WTC11 (cell line): ENCODE results near the gene MARCHF4. TPM values are rescaled to one million over a fixed set of nuclear protein-coding genes. Genes with fewer than 3 reads are reported as not detected.

Experiments
- ATAC-seq: fragments of 200-7000 bp; cut with Tn5 transposase; 2 replicates; pipeline ENCODE4 v1.10.0; 2021; ENCODE audit warnings: mild to moderate bottlenecking, moderate library complexity
- CTCF ChIA-PET: fragments of 300-600 bp; sonication (Branson Sonifier 250); formaldehyde crosslinking; loops from one replicate; lab custom pipeline; 2021; ENCODE audit warnings: antibody characterized with exemption; lab: Charles Lee
- POLR2A ChIA-PET: fragments of 350-600 bp; sonication (Branson Sonifier 250); formaldehyde crosslinking; loops from one replicate; lab custom pipeline; 2021; ENCODE audit warnings: antibody characterized with exemption; lab: Charles Lee
- DNase-seq: peaks from one replicate; pipeline ENCODE4 v3.0.0; 2021; ENCODE audit warnings: low spot score
- H3K27ac Mint-ChIP-seq: 2 replicates; pipeline ENCODE4 v1.8.0; 2021; ENCODE audit warnings: mixed read lengths
- H3K27me3 Mint-ChIP-seq: 2 replicates; pipeline ENCODE4 v1.8.0; 2021; ENCODE audit warnings: low read depth, mild to moderate bottlenecking, moderate library complexity, mixed read lengths
- H3K36me3 Mint-ChIP-seq: 2 replicates; pipeline ENCODE4 v1.8.0; 2021; ENCODE audit warnings: mixed read lengths
- H3K4me1 Mint-ChIP-seq: 2 replicates; pipeline ENCODE4 v1.8.0; 2022; ENCODE audit warnings: mixed read lengths
- H3K4me3 Mint-ChIP-seq: 2 replicates; pipeline ENCODE4 v1.8.0; 2021; ENCODE audit warnings: mild to moderate bottlenecking, moderate library complexity, mixed read lengths
- H3K9me3 Mint-ChIP-seq: 2 replicates; pipeline ENCODE4 v1.8.0; 2021; ENCODE audit warnings: mixed read lengths
- CREM ChIP-seq: sonication (generic); formaldehyde crosslinking; IDR thresholded peaks from 2 replicates; pipeline ENCODE4 v1.8.1; 2022; ENCODE audit warnings: mild to moderate bottlenecking, missing genetic modification reagents, moderate library complexity
- ELF4 ChIP-seq: sonication (generic); formaldehyde crosslinking; IDR thresholded peaks from 2 replicates; pipeline ENCODE4 v1.8.1; 2022; ENCODE audit warnings: low read depth, mild to moderate bottlenecking, moderate library complexity, missing genetic modification reagents
- EMX1 ChIP-seq: fragments of 250-450 bp; sonication (Bioruptor Pico); IDR thresholded peaks from 2 replicates; pipeline ENCODE4 v1.8.0; 2021; ENCODE audit warnings: mild to moderate bottlenecking
- ESRRA ChIP-seq: sonication (generic); formaldehyde crosslinking; IDR thresholded peaks from 2 replicates; pipeline ENCODE4 v1.8.1; 2022; ENCODE audit warnings: mild to moderate bottlenecking, missing genetic modification reagents, borderline replicate concordance
- JAZF1 ChIP-seq: fragments of 250-450 bp; sonication (Bioruptor Pico); IDR thresholded peaks from 2 replicates; pipeline ENCODE4 v1.9.0; 2021; ENCODE audit warnings: moderate library complexity, mild to moderate bottlenecking, inconsistent platforms
- KAT7 ChIP-seq: sonication (generic); formaldehyde crosslinking; IDR thresholded peaks from 2 replicates; pipeline ENCODE4 v1.8.1; 2023; ENCODE audit warnings: missing genetic modification reagents, mild to moderate bottlenecking, borderline replicate concordance
- OVOL2 ChIP-seq: fragments of 250-450 bp; sonication (Bioruptor Pico); IDR thresholded peaks from 2 replicates; pipeline ENCODE4 v1.9.0; 2021; ENCODE audit warnings: mild to moderate bottlenecking, borderline replicate concordance
- RELA ChIP-seq: sonication (generic); formaldehyde crosslinking; IDR thresholded peaks from 2 replicates; pipeline ENCODE4 v1.8.1; 2022; ENCODE audit warnings: missing genetic modification reagents, mild to moderate bottlenecking, borderline replicate concordance
- SOX15 ChIP-seq: fragments of 250-450 bp; sonication (Bioruptor Pico); IDR thresholded peaks from 2 replicates; pipeline ENCODE4 v1.9.0; 2021; ENCODE audit warnings: mild to moderate bottlenecking
- ZBTB21 ChIP-seq: sonication (generic); formaldehyde crosslinking; IDR thresholded peaks from 2 replicates; pipeline ENCODE4 v1.8.1; 2023; ENCODE audit warnings: mild to moderate bottlenecking, missing genetic modification reagents, borderline replicate concordance
- ZNF396 ChIP-seq: fragments of 250-450 bp; sonication (Bioruptor Pico); IDR thresholded peaks from 2 replicates; pipeline ENCODE4 v1.8.0; 2021; ENCODE audit warnings: mild to moderate bottlenecking, moderate library complexity, borderline replicate concordance
- total RNA-seq: library from RNA; stranded (reverse); gene quantifications from 3 replicates; pipeline ENCODE4 v1.2.3, GENCODE V29; 2021
- TF ChIP-seq, protein P1 (sequence below): fragments of 250-450 bp; sonication (Bioruptor Pico); IDR thresholded peaks from 2 replicates; pipeline ENCODE4 v1.9.0; 2021; ENCODE audit warnings: mild to moderate bottlenecking, borderline replicate concordance
- TF ChIP-seq, protein P2 (sequence below): sonication (generic); formaldehyde crosslinking; IDR thresholded peaks from 2 replicates; pipeline ENCODE4 v1.8.1; 2022; ENCODE audit warnings: mild to moderate bottlenecking, missing genetic modification reagents, moderate library complexity, borderline replicate concordance
- TF ChIP-seq, protein P3 (sequence below): fragments of 250-450 bp; sonication (Bioruptor Pico); IDR thresholded peaks from 2 replicates; pipeline ENCODE4 v1.9.0; 2021; ENCODE audit warnings: moderate library complexity, mild to moderate bottlenecking, inconsistent platforms, borderline replicate concordance

The MARCHF4 gene
- total RNA-seq, 1 experiment from 2014 or later, result 2.6 TPM

DNA sequence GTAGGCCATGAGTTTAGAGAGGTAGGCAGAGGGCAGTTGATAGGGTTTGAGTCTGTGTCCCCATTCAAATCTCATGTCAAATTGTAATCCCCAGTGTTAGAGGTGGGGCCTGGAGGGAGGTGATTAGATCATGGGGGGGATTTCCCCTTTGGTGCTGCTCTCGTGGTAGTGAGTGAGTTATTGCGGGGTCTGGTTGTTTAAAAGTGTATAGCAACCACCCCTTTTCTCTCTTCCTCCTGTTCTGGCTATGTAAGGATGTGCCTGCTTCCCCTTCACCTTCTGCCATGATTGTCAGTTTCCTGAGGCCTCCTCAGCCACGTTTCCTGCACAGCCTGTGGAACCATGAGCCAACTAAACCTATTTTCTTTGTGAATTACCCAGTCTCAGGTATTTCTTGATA, 25.5 kb downstream of the MARCHF4 start (continued):
- TF ChIP-seq, protein P1, sequence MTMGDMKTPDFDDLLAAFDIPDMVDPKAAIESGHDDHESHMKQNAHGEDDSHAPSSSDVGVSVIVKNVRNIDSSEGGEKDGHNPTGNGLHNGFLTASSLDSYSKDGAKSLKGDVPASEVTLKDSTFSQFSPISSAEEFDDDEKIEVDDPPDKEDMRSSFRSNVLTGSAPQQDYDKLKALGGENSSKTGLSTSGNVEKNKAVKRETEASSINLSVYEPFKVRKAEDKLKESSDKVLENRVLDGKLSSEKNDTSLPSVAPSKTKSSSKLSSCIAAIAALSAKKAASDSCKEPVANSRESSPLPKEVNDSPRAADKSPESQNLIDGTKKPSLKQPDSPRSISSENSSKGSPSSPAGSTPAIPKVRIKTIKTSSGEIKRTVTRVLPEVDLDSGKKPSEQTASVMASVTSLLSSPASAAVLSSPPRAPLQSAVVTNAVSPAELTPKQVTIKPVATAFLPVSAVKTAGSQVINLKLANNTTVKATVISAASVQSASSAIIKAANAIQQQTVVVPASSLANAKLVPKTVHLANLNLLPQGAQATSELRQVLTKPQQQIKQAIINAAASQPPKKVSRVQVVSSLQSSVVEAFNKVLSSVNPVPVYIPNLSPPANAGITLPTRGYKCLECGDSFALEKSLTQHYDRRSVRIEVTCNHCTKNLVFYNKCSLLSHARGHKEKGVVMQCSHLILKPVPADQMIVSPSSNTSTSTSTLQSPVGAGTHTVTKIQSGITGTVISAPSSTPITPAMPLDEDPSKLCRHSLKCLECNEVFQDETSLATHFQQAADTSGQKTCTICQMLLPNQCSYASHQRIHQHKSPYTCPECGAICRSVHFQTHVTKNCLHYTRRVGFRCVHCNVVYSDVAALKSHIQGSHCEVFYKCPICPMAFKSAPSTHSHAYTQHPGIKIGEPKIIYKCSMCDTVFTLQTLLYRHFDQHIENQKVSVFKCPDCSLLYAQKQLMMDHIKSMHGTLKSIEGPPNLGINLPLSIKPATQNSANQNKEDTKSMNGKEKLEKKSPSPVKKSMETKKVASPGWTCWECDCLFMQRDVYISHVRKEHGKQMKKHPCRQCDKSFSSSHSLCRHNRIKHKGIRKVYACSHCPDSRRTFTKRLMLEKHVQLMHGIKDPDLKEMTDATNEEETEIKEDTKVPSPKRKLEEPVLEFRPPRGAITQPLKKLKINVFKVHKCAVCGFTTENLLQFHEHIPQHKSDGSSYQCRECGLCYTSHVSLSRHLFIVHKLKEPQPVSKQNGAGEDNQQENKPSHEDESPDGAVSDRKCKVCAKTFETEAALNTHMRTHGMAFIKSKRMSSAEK (CRISPR knock-in tag), result no peak
- TF ChIP-seq SOX15 (no peak), EMX1 (no peak), JAZF1 (CRISPR knock-in tag) (no peak)

DNA sequence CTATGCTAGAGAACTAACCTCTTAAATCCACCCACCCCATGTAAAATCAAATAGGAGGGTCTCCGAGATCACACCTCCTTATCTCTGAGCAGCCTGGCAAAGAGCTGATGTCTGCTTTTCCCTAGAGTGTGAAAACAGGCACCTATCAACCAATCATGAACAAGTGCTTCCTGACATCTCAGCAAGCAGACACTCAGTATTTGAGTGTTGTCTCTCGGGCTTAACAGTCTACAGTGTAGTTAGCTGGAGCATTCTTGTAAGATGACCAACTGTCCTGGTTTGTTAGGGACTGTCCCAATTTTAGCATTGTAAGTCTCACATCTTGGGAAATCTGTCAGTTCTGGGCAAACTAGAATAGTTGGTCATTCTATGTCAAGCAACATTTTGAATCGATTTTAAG, 26.4 kb downstream of the MARCHF4 start:
- DNase-seq (no peak), ATAC-seq (no peak)
- no peak overlapping the region for H3K27ac Mint-ChIP-seq
- peaks cover 65% of the 10 kb centered on the region for H3K4me1 Mint-ChIP-seq
- CTCF ChIA-PET, result interaction anchor here (0.9 to 2.7 kb wide), 3 partner anchors 26 to 123 kb away, joined by 3 to 8 read pairs (median 4); partner anchors contain the start of gene MARCHF4
- POLR2A ChIA-PET, result interaction anchor here (0.7 kb wide), 1 partner anchor 66 kb away, joined by 5 read pairs; no protein-coding TSS in a partner anchor
- TF ChIP-seq, protein P2, sequence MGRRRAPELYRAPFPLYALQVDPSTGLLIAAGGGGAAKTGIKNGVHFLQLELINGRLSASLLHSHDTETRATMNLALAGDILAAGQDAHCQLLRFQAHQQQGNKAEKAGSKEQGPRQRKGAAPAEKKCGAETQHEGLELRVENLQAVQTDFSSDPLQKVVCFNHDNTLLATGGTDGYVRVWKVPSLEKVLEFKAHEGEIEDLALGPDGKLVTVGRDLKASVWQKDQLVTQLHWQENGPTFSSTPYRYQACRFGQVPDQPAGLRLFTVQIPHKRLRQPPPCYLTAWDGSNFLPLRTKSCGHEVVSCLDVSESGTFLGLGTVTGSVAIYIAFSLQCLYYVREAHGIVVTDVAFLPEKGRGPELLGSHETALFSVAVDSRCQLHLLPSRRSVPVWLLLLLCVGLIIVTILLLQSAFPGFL (CRISPR knock-in tag), result no peak
- TF ChIP-seq, protein P3, sequence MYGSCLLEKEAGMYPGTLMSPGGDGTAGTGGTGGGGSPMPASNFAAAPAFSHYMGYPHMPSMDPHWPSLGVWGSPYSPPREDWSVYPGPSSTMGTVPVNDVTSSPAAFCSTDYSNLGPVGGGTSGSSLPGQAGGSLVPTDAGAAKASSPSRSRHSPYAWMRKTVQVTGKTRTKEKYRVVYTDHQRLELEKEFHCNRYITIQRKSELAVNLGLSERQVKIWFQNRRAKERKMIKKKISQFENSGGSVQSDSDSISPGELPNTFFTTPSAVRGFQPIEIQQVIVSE (CRISPR knock-in tag), result no peak
- TF ChIP-seq CREM (CRISPR knock-in tag), result no peak
- TF ChIP-seq, all 79 proteins: peak for 0
- Mint-ChIP-seq H3K4me3 (no peak overlapping the region), H3K36me3 (no peaks in the 10 kb centered on the region), H3K9me3 (no peaks in the 10 kb centered on the region), H3K27me3 (peaks cover 5% of the 10 kb centered on the region; the same call in 1 of the 2 replicates)

DNA sequence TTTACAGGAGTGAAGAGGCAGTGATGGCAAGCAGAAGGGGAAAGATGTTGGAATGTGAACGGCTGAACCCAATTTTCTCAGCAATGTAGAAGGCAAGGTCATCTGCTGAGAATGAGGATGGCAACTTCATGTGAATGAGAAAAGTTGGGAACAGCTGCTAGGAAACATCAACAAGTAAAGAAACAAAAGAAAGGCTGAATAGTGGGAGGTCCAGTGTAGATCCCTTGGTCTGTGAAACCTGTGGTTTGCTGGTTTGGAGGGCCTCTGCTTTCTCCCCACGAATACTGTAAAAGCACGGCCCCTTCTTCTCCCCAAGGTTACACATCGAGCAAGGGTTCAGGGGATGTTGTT, 27.4 kb downstream of the MARCHF4 start:
- ChIA-PET POLR2A (interaction anchor here (0.7 kb wide), 1 partner anchor 67 kb away, joined by 5 read pairs; no protein-coding TSS in a partner anchor), CTCF (interaction anchor here (1.3 to 2.7 kb wide), 2 partner anchors 62 to 122 kb away, joined by 3 to 8 read pairs; no protein-coding TSS in a partner anchor)
- DNase-seq (no peak), ATAC-seq (no peak)
- TF ChIP-seq, protein P3 (CRISPR knock-in tag), result no peak
- no peak for TF ChIP-seq RELA (CRISPR knock-in tag)
- TF ChIP-seq OVOL2 (CRISPR knock-in tag), result no peak
- no peak for TF ChIP-seq ZNF396 (CRISPR knock-in tag)
- no peak for TF ChIP-seq ESRRA (CRISPR knock-in tag)
- no peak for TF ChIP-seq KAT7
- TF ChIP-seq ZBTB21 (CRISPR knock-in tag), result no peak
- no peak for TF ChIP-seq ELF4 (CRISPR knock-in tag)
- no peak for TF ChIP-seq EMX1
- no peaks in the 10 kb centered on the region for H3K9me3 Mint-ChIP-seq
- no peak overlapping the region for H3K27ac Mint-ChIP-seq
- peaks cover 5% of the 10 kb centered on the region; the same call in 1 of the 2 replicates for H3K27me3 Mint-ChIP-seq
- no peaks in the 10 kb centered on the region for H3K36me3 Mint-ChIP-seq
- peak overlapping the region; percentile 5; the same call in 1 of the 2 replicates for H3K4me3 Mint-ChIP-seq
- H3K4me1 Mint-ChIP-seq, result peaks cover 67% of the 10 kb centered on the region
